ENCODE data around the gene CLDND1. TPM values are rescaled to one million over a fixed set of nuclear protein-coding genes. Genes with fewer than 3 reads are reported as not detected.

The CLDND1 gene
- total RNA-seq, 2 donors from 2014 or later = 97.7 to 106 TPM

- no peaks in the 10 kb centered on the region for H3K36me3 Mint-ChIP-seq (ENCODE audit: low read depth)
- H3K4me3 ChIP-seq (ENCODE audit: low read length) = no peak overlapping the region
- no peaks in the 10 kb centered on the region for H3K36me3 ChIP-seq (ENCODE audit: control insufficient read depth, insufficient read depth, low read length)
- no peaks in the 10 kb centered on the region for H3K9me3 ChIP-seq (ENCODE audit: control insufficient read depth, low read length)
- no peak overlapping the region for H3K4me3 Mint-ChIP-seq
- whole genome bisulfite sequencing, 2 experiments (ENCODE audit: insufficient coverage in 1 of 2, insufficient read length in 1 of 2) = 96 to 100% methylated on average over 2 to 4 of the region's 4 CpGs
- DNase-seq = no peak
- no peaks in the 10 kb centered on the region for H3K27me3 Mint-ChIP-seq (ENCODE audit: insufficient read depth)
- TF ChIP-seq CTCF (conservative IDR thresholded peaks at IDR 0.05) = no peak
- no peaks in the 10 kb centered on the region for H3K9me3 Mint-ChIP-seq
- H3K9ac ChIP-seq (ENCODE audit: extremely low read depth, low read length, poor library complexity, severe bottlenecking) = no peak overlapping the region
- H3K27me3 ChIP-seq (ENCODE audit: control insufficient read depth, insufficient read depth, low read length, poor library complexity, severe bottlenecking) = no peaks in the 10 kb centered on the region
- no peaks in the 10 kb centered on the region for H3K4me1 ChIP-seq (ENCODE audit: control insufficient read depth, insufficient read depth, low read length)
- no peak overlapping the region for H3K27ac ChIP-seq (ENCODE audit: low read depth, low read length)
- no peak overlapping the region for H3K27ac Mint-ChIP-seq
- no peaks in the 10 kb centered on the region for H3K4me1 Mint-ChIP-seq
Observed at GRCh38 chr3:98504539-98504938, 18.2 kb downstream of the CLDND1 start.

GRCh38 chr3:98501863-98502576 lies 20.7 kb downstream of the CLDND1 start:
- Mint-ChIP-seq H3K27me3 (ENCODE audit: insufficient read depth) (no peaks in the 10 kb centered on the region), H3K36me3 (ENCODE audit: low read depth) (no peaks in the 10 kb centered on the region), H3K27ac (no peak overlapping the region), H3K9me3 (no peaks in the 10 kb centered on the region), H3K4me1 (no peaks in the 10 kb centered on the region), H3K4me3 (no peak overlapping the region)
- Histone ChIP-seq H3K4me3 (ENCODE audit: low read length) (no peak overlapping the region), H3K27ac (ENCODE audit: low read depth, low read length) (no peak overlapping the region), H3K9me3 (ENCODE audit: control insufficient read depth, low read length) (no peaks in the 10 kb centered on the region), H3K36me3 (ENCODE audit: control insufficient read depth, insufficient read depth, low read length) (no peaks in the 10 kb centered on the region), H3K9ac (ENCODE audit: extremely low read depth, low read length, poor library complexity, severe bottlenecking) (no peak overlapping the region), H3K27me3 (ENCODE audit: control insufficient read depth, insufficient read depth, low read length, poor library complexity, severe bottlenecking) (no peaks in the 10 kb centered on the region), H3K4me1 (ENCODE audit: control insufficient read depth, insufficient read depth, low read length) (no peaks in the 10 kb centered on the region)
- WGBS, 2 experiments (ENCODE audit: insufficient coverage in 1 of 2, insufficient read length in 1 of 2) = 91 to 100% methylated on average over 2 to 5 of the region's 5 CpGs
- no peak for TF ChIP-seq CTCF (conservative IDR thresholded peaks at IDR 0.05)
- DNase-seq = no peak

GRCh38 chr3:98501270-98501669 lies 21.4 kb downstream of the CLDND1 start:
- DNase-seq = no peak
- Mint-ChIP-seq H3K27me3 (ENCODE audit: insufficient read depth) (no peaks in the 10 kb centered on the region), H3K36me3 (ENCODE audit: low read depth) (no peaks in the 10 kb centered on the region), H3K4me1 (no peaks in the 10 kb centered on the region), H3K9me3 (no peaks in the 10 kb centered on the region), H3K4me3 (no peak overlapping the region), H3K27ac (no peak overlapping the region)
- Histone ChIP-seq H3K9me3 (ENCODE audit: control insufficient read depth, low read length) (no peaks in the 10 kb centered on the region), H3K4me1 (ENCODE audit: control insufficient read depth, insufficient read depth, low read length) (no peaks in the 10 kb centered on the region), H3K9ac (ENCODE audit: extremely low read depth, low read length, poor library complexity, severe bottlenecking) (no peak overlapping the region), H3K27ac (ENCODE audit: low read depth, low read length) (no peak overlapping the region), H3K27me3 (ENCODE audit: control insufficient read depth, insufficient read depth, low read length, poor library complexity, severe bottlenecking) (no peaks in the 10 kb centered on the region), H3K36me3 (ENCODE audit: control insufficient read depth, insufficient read depth, low read length) (no peaks in the 10 kb centered on the region), H3K4me3 (ENCODE audit: low read length) (no peak overlapping the region)
- no peak for TF ChIP-seq CTCF (conservative IDR thresholded peaks at IDR 0.05)
- 85 to 90% methylated on average over 2 to 4 of the region's 4 CpGs for WGBS, 2 experiments (ENCODE audit: insufficient coverage in 1 of 2, insufficient read length in 1 of 2)
